NCI-H1092 treated with DMSO at 0.1 percent for 48 hours (cell line): Measurements from ENCODE around the gene RHOT2.
A peak's percentile ranks its signal among the peaks of the same experiment; 100 is the strongest.
"Not testable (repeated sequence)": the region's sequence is repeated elsewhere in the genome, so short reads cannot be mapped to it uniquely, and the experiment has no call there.

Experiments used
- DNase-seq: peaks from one replicate; lab custom pipeline; 2025; lab: John Stamatoyannopoulos, UW

The RHOT2 gene

DNA sequence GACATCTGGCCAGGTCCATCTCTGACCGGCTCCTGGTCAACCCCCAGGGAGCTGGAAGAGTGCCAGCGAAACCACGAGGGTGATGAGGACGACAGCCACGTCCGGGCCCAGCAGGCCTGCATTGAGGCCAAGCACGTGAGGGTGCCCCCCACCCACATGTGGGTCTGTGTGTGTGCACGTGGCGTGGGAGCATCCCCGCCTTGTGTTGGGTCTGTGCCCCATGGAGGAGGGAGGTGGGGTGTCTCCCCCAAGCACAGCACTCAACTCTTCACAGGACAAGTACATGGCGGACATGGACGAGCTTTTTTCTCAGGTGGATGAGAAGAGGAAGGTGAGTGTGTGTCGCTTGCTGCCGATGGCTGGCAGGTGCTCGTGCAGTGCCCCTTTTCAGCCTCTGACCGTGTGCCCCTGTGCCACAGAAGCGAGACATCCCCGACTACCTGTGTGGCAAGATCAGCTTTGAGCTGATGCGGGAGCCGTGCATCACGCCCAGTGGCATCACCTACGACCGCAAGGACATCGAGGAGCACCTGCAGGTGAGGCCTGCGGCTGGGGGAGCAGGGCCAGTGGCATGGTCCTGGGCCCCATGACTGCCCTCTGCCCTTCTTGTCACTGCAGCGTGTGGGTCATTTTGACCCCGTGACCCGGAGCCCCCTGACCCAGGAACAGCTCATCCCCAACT, 14.0 kb downstream of the RHOT2 start:
- DNase-seq: no peak

DNA sequence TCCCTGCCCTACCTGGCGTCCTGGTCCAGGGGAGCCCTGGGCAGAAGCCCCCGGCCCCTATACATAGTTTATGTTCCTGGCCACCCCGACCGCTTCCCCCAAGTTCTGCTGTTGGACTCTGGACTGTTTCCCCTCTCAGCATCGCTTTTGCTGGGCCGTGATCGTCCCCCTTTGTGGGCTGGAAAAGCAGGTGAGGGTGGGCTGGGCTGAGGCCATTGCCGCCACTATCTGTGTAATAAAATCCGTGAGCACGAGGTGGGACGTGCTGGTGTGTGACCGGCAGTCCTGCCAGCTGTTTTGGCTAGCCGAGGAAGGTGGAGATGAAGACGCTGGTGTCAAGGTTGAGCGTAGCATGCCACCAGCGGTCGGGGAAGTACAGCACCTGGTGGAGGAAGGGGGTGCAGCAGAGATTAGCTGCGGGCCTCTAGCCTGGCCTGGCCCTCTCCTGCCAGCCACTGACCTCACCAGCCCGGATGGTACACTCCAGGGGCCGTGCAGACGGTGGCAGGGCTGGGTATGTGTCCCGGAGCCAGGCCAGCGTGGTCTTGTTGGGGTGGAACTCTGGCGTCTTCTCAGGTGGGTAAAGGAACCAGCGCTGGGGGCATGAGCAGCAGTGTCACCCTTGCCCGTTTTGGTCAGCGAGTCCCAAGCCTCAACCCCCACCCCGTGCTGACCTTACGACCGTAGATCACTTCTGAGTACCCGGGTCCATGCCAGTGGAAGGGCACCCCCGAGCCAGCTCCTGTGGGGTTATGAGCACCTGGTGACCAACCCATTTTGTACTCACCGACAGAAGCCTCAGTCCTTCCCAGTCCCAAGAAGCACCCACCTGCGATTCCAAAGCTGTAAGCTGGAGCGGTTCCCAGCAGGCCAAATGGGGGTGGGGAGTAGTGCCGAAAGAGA, 14.8 kb downstream of the RHOT2 start:
- DNase-seq: no peak

DNA sequence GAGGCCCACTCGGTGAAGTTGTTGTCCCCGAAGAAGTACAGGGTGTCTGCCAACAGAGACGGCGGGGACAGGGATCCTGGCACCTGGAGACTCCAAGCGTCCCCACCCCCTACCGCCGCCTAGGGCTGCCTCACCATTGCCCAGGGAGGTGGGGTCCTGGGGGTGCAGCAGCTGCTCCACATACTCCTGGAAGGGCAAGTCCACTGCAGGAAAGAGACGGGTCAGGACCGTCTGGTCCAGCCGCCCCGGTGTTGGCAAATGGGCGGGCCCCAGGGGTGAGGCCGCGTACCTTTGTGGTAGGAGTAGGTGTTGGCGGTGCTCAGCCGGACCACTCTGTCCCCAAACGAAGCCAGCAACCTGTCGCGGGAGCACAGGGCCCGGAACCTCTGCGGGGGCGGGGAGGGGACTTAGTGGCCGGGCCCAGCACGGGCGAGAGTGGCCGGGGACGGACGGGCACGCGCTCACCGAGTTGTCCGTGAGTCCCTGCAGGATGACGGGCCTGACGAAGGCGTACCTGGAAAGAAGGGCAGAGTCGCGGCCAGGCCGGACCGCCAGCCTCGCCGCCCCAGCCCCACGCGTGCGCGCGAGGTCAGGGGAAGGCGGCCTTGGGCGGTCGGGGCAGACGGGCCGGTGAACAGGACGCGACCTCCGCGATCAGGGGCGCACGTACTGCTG, 15.6 kb downstream of the RHOT2 start:
- DNase-seq: no peak

DNA sequence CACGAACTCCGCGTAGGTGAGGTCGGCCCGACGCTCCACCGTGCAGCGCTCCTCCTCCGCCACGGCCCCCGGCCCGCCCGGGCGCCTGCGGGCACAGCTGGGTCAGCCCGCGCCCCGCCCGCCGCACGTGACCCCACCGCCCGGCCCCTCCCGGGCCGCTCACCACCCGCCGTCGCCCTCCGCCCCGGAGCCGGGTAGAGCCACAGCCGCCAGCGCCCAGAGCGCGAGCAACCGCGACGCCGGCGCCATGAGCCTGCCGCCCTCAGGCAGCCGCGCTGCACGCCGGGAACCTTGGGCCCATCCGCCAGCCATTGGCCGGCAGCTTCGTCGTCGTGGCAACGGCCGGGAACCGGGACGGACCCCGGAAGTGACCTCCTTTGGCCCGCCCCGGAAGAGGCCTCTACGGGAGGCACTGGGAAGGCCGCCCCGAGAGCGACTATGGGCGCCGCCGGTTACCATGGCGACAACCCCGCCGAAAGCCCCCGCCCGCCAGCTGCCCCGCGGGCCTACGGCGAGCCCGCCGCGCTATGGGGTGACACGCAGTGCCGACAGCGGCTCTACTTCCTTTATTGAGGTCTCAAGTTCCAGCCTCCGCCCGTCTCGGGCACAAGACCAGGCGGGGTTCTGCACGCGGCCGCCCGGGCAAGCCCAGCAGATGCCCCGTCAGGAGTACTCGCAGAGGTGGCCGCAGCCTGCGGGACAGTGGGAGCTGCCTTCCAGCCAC, 16.3 kb downstream of the RHOT2 start, which contains the start of gene JMJD8:
TSS of gene JMJD8 (minus strand) at position 264 of the 724 bp plus-strand sequence. CDS start at position 249, 15 bp downstream.
- peak; percentile 96 for DNase-seq

DNA sequence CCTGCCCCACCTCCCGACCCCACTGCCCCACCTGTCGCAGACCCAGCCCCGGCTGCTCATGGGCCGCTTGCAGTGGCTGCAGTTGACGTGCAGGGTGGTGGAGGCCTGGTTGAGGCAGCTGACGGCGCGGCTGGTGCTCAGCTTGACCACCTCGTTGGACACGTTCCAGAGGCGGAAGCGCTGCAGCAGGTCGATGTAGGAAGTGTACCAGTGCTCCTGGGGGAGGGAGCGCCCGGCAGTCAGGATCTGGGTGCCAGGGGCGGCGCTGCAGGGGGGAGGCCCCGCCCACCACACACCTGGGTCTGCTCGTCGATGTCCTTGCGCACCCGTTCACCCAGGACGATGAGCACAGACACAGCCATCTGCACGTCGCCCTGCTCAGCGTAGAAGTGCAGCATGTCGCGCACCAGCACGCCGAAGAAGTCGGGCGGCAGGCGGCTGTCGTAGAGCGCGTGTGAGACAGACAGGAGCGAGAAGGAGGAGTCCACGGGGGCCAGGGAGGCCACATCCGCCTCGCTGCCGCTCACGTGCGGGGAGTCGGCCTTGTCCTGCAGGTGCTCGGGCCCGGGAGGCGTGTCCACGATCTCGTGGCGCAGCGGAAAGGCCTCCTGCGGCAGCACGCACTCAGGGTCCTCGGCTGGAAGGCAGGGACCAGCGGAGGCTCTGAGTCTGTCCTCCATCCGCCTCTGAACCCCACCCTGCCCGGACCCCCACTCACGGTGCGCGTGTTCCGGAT, 17.2 kb downstream of the RHOT2 start:
- DNase-seq: peak; percentile 52

DNA sequence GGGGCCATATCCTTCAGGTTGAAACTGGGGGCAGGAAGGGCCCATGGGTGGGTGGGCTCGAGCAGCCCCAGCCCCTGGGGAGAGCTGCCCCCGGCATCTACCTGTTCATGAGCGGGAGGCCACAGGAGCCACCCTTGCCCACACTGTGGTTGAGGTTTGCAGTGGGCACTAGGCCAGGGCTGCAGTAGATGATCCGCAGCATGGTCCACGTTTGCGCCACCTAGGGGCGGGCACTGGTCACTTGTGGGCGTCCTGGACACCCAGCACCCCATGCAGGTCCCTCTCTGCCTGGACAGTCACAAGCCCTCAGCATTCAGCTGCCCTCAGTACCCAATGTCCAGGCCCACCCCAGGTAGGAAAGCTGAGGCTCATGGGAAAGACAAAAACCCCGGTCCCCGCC, 18.0 kb downstream of the RHOT2 start:
- DNase-seq: no peak

DNA sequence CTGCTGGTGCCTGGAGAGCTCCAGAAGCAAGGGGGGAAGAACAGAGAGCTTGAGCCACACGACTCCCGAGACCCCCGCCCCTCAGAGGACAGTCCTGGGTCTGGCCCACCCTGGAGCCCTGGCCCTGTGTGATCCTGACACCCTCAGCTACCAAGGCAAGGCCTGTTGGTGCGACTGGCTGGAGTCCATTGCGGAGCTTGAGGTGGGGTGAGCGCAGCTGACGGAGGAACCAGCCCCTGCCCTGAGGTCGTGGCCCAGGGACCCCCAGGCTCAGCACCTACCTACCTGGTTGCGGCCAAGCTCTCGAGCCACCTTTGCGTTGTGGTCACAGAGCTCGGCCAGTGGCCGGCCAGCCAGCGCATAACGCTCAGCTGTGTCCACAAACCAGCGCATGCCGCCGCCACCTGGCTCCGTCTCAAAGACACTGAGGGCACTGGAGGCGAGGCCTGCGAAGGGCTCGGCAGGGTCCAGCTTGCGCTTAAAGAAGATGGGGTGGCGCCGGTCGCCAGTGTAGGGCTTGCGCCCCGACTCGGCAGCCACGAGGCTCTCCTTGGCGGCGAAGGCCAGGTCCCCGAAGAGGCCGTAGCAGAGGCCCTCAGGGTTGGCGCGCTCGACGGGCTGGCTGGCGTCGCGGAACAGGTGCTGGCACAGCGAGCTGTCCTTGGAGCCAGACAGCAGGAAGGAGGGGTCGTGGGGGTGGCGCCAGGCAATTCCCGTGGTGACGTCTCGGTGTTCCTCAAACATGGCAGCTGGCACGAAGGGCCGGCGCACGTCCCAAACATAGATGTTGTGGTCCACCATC, 18.7 kb downstream of the RHOT2 start:
- DNase-seq: no peak

DNA sequence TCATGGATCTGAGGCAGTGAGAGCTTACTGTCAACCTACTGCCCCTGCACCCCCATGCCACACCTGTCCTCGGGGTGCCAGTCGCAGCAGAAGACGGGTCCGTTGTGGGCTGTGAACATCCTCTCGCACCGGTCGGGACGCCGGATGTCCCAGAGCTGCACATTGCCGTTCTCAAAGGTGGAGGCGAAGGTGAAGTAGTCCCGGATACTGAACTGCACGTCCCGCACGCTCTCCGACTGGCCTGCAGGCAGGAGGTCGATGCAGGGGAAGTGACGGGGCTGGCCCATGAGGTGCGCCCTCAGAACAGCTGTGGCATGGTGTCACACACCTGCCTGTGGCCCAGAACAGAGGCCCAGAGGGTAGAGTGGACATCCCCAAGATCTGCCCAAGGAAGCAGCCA, 19.6 kb downstream of the RHOT2 start:
- DNase-seq: no peak

DNA sequence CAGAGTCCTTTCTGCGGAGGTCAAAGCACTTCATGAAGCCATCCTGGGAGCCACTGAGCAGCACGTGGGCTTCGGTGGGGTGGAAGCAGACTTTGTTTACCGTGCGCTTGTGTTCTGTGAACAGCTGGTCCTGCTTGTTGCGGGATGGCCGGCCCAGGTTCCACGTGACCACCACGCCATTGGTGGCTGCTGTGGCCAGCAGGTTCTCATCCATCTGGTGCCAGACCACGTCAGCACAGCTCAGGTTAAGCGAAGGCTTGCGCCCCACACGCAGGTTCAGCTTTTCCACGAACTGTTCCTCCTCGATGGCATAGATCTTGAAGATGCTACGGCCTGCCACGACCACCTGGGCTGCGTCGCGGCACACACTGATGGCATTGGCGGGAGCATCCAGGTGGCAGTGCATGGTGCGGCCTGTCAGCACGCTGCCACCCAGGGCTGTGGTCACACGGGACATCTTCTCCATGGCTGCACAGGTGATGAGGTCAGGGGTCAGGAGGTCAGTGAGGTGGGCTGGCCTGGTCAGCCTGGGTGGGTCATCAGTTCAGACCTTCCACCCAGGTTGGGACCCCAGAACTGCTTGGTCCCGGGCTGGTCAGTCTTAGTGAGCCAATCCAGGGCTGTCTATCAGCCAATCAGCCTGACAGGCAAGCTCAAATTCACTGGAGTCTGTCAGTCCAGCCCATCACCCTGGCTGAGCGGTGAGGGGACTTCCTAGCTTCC, 21.4 kb downstream of the RHOT2 start:
- no peak for DNase-seq

DNA sequence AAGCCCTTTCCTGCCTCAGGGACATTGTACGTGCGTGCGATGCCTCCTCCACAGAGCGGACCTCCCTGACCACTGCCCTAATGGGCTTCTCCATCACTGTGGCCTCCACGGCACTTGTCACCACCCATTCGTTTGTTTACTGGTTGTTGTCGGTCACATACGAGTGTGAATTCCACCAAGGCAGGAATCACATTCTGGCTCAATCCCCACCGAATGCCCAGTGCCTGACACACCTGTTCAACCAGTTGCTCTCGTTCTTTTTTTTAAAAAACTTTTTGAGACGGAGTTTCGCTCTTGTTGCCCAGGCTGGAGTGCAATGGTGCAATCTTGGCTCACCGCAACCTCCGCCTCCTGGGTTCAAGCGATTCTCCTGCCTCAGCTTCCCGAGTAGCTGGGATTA, 23.3 kb downstream of the RHOT2 start:
- not testable (repeated sequence) for DNase-seq

DNA sequence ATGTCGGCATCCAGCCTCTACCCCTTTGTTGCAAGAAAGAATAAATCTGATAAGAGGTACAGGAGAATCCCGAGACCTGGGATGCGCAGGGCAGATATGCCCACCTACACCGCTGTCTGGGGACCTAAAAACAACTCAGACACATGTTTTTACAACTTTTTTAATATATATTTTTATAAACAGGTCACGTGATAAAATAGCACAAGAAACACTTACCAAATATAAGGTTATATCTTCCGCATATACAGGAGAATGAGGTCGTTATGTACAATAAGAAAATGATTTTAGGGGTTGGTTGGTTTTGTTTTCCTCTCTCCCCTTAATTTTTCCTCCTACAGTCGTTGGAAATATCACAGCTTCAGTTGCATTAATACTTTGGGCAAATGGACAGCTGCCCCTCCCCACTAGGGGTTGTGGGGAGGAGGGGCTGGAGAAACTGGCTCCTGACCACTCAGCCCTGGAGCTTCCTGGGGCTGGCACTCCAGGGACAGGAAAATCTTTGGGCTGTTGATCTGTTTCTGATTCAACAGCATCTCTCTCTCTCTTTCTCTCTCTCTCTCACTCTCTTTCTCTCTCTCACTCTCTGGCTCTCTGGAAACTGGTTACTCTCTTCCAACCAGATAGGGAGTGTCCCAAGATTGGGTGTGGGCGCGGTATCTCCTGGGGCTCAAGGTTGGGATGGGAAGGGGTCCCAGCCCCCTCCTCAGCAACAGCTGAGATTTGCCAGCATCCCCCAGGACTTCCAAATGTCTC, 24.6 kb downstream of the RHOT2 start:
- no peak for DNase-seq

DNA sequence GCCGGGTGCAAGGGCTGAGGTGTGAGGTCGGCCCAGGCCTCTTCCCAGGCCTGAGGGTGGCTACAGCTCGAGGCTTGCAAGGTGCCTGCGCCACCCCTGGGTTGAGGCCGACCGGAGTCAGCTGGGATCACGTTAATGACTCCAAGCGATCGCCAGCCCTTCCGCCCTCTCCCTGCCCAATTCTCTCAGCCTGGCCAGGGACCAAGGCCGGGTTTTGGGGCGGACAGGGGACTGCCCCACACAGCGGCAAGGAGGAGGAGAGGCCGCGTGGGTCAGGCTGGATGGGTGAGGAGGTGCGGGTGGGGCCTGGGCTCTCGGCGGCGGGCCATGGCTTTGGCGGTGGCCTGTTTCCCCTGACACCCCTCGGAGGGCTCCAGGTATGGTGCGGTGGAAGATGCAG, 25.4 kb downstream of the RHOT2 start:
- DNase-seq: no peak

DNA sequence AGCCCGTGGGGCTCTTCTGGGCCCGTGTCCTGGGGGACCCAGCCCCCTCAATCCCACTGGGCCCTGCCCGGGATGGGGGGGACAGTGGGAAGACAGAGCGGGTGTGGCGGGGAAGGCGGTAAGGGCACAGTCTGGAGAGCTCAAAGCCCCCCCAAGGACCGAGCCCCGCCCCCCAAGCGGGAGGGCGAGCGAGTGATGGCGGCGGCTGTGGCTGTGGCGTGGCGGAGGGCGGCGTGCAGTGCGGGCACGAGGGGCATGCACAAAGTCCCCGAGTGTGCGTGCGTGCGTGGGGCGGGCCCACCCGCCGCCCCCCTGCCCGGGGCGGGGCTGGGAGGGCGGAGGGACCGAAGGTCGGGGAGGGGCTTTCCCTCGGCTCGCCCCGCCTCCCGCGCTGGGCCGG, 25.8 kb downstream of the RHOT2 start:
- no peak for DNase-seq

DNA sequence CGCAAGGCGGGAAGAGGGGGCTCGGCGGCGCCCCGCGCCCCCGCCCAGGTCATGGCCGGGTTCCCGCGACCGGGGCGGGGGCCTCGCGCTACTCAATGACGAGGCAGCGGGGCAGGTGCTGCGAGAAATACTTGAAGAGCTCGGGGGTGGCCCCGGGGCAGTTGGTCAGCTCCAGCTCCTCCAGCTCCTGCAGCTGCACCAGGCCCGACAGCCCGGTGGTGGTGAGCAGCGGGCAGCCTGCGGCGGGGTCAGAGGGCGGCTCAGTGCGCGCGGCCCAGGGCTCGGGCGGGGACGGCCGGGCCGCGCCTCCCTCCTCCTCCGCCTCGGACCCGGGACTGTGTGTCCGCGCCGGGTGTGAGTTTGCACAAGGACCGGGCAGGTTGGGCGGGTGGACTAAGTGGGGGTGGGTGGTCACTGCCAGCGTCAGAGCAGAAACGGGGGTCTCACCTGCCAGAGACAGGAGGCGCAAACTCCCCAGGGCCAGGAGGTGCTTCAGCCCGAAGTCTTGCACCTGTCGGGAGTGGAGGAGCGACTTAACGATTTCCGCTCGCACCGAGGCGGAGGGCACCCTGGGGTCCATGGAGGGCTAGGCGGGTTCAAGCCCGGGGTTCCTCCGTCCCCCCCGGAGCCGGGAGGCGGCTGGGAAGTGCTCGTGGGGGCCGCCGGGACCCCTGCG, 26.4 kb downstream of the RHOT2 start:
- no peak for DNase-seq

DNA sequence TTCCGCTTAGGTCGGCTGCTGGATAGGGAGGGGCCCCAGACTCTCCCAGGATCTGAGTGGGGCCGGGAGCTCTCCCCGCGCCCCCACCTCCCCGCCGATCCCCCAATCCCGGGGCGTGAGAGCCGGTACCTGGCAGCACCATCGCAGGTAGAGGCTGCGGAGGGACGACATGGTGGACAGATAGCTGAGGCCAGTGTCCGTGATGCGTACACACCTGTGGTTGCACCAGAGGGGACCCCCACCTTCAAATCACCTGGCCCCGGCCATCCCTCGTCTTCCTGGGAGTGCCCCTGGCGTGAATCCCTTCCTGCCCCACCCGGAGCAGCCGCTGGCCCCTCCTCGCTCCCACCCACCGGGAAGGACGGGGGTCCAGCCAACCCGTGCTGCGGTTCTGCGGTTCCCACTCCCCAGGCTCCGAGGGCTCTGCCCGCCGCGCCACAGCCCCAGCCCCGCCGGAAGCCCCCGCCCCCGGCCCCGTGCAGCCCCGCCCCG, 27.0 kb downstream of the RHOT2 start:
- DNase-seq: no peak

DNA sequence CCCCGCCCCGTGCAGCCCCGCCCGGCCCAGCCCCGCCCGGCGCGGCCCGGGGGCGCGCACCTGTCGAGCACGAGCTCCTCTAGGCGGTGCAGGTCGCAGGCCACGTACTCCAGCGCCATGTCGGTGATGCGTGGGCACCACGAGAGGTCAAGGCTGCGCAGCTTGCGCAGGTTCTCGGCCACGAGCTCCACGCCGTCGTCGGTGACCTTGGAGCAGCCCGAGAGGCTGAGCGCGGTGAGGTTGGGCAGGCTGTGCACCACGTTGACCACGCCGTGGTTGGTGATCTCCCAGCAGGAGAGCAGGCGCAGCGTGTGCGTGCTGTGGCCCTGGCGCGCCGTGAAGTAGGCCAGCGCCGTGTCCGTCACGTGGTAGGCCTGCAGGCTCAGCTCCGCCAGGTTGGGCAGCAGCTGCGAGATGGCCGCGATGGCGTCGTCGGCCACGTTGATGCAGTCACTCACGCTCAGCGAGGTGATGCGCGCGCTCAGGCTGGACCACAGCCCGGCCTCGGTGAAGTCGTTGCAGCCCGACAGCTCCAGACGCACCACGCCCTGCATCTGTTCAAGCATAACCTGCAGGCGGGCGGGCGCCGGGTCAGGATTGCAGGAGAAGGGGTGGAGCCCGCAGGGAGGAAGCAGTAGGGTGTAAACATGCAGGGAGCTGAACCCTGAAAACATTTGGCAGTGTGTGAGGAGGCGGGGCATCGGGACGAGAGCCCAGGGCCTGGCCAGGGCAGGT, 27.6 kb downstream of the RHOT2 start:
- DNase-seq: peak; percentile 79

DNA sequence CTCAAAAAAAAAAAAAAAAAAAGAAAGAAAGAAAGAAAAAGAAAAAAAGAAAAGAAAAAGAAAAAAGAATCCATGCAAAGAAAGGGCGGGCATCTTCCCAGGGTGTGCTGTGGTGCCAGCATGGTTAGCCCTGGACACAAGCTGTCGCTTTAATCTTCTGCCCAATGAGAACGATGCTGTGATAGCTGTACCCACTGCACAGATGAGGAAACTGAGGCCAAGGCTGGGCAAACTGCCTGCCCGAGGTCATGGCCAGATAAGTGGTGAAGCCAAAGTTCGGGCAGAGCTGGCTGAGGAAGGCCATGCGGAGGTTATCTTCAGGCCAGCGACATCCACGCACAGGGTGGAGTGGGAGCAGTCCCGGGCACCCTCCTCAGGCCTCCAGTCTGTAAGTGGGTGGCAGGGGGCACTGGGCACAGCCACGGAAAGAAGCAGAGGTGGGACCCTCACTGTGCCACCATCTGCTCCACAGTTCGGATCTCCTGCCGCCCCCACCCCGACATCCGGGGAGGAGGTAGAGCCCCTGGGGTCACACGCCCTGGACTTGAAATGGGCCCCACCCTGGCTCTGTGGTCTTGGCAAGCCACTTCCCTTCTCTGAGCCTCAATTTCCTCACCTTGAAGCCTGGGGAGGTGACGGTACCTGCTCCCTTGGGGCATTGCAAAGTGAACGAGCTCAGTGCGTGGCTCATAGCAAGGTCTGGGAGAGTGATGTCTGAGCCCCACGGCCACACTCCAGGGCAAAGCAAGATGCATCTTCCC, 31.2 kb downstream of the RHOT2 start:
- DNase-seq: no peak
